Mesenchymal stem cell (in vitro differentiated cells and primary cell): ENCODE results near the gene SDHAF1.

Experiments
- DNase-seq: peaks from one replicate; pipeline ENCODE4 v3.0.0-alpha.2; 2013
- H2AFZ ChIP-seq: one replicate; pipeline ENCODE4 v1.6.1; 2013; ENCODE audit warnings: low read depth, mild to moderate bottlenecking, control low read depth, inconsistent platforms, low read length, moderate library complexity
- H2AK5ac ChIP-seq: 2 replicates; pipeline ENCODE4 v1.6.1; 2013; ENCODE audit warnings: low read length, moderate library complexity, mild to moderate bottlenecking, inconsistent platforms; ENCODE audit not compliant: severe bottlenecking
- H2BK120ac ChIP-seq: one replicate; pipeline ENCODE4 v1.6.1; 2013; ENCODE audit warnings: low read depth, mild to moderate bottlenecking, inconsistent platforms, low read length, moderate library complexity
- H2BK12ac ChIP-seq, 2 experiments: one replicate each; pipeline ENCODE4 v1.6.1; 2013; ENCODE audit warnings: inconsistent platforms in 2 of 2, low read length in 2 of 2, mild to moderate bottlenecking in 2 of 2, moderate library complexity in 2 of 2, control low read depth in 1 of 2
- H2BK15ac ChIP-seq: one replicate; pipeline ENCODE4 v1.6.1; 2013; ENCODE audit warnings: mild to moderate bottlenecking, low read depth, inconsistent platforms; ENCODE audit not compliant: poor library complexity, severe bottlenecking
- H2BK5ac ChIP-seq: 2 replicates; pipeline ENCODE4 v1.6.1; 2013; ENCODE audit warnings: low read depth, mild to moderate bottlenecking, low read length, control low read depth, inconsistent platforms; ENCODE audit not compliant: poor library complexity, severe bottlenecking
- H3K14ac ChIP-seq, 2 experiments: one replicate each; pipeline ENCODE4 v1.6.1; 2013; ENCODE audit warnings: inconsistent platforms in 2 of 2, low read length in 2 of 2, control low read depth in 1 of 2, mild to moderate bottlenecking in 1 of 2, moderate library complexity in 1 of 2
- H3K18ac ChIP-seq, 2 experiments: one replicate each; pipeline ENCODE4 v1.6.1; 2013; ENCODE audit warnings: inconsistent platforms in 2 of 2, low read length in 2 of 2, control low read depth in 1 of 2, low read depth in 1 of 2, mild to moderate bottlenecking in 1 of 2
- H3K23ac ChIP-seq, 2 experiments: one replicate each; pipeline ENCODE4 v1.6.1; 2013; ENCODE audit warnings: inconsistent platforms in 2 of 2, low read length in 2 of 2, mild to moderate bottlenecking in 2 of 2, moderate library complexity in 2 of 2, control low read depth in 1 of 2
- H3K27ac ChIP-seq: 2 replicates; pipeline ENCODE4 v1.5.1; 2013; ENCODE audit warnings: mild to moderate bottlenecking, moderate library complexity, low read length, control low read depth, inconsistent platforms; ENCODE audit not compliant: poor library complexity, severe bottlenecking
- H3K27me3 ChIP-seq, 2 experiments: 2 replicates each; pipeline versions ENCODE4 v1.6.1 to v1.7.0; 2013; ENCODE audit warnings: low read length in 2 of 2, mild to moderate bottlenecking in 2 of 2, moderate library complexity in 2 of 2, control low read depth in 1 of 2, inconsistent platforms in 1 of 2; ENCODE audit not compliant: control insufficient read depth in 1 of 2, insufficient read depth in 1 of 2
- H3K36me3 ChIP-seq, 2 experiments: 2 replicates each; pipeline versions ENCODE4 v1.6.1 to v1.7.0; 2013; ENCODE audit warnings: low read length in 2 of 2, control low read depth in 1 of 2, inconsistent platforms in 1 of 2, low read depth in 1 of 2, mild to moderate bottlenecking in 1 of 2; ENCODE audit not compliant: insufficient read depth in 2 of 2, control insufficient read depth in 1 of 2
- H3K4ac ChIP-seq, 2 experiments: one replicate each; pipeline ENCODE4 v1.6.1; 2013; ENCODE audit warnings: inconsistent platforms in 2 of 2, low read length in 2 of 2, mild to moderate bottlenecking in 2 of 2, moderate library complexity in 2 of 2, control low read depth in 1 of 2, low read depth in 1 of 2
- H3K4me1 ChIP-seq: 2 replicates; pipeline ENCODE4 v1.6.1; 2013; ENCODE audit warnings: low read depth, low read length, control low read depth; ENCODE audit not compliant: control insufficient read depth, insufficient read depth
- H3K4me2 ChIP-seq: 2 replicates; pipeline ENCODE4 v1.6.1; 2013; ENCODE audit warnings: low read length, mild to moderate bottlenecking, inconsistent platforms; ENCODE audit not compliant: poor library complexity, severe bottlenecking
- H3K4me3 ChIP-seq, 2 experiments: 2 replicates each; pipeline versions ENCODE4 v1.5.1 to v1.7.0; 2013; ENCODE audit warnings: low read length in 2 of 2, mild to moderate bottlenecking in 2 of 2, control low read depth in 1 of 2, low read depth in 1 of 2; ENCODE audit not compliant: insufficient read depth in 1 of 2
- H3K79me1 ChIP-seq: replicated peaks from 2 replicates; pipeline ENCODE4 v1.6.1; 2013; ENCODE audit warnings: mild to moderate bottlenecking, control low read depth, low read length, inconsistent platforms; ENCODE audit not compliant: poor library complexity, severe bottlenecking
- H3K9ac ChIP-seq: 2 replicates; pipeline ENCODE4 v1.7.0; 2013; ENCODE audit warnings: mild to moderate bottlenecking, low read length, moderate library complexity
- H3K9me3 ChIP-seq: 2 replicates; pipeline ENCODE4 v1.7.0; 2013; ENCODE audit warnings: mild to moderate bottlenecking, low read length; ENCODE audit not compliant: control insufficient read depth
- H4K8ac ChIP-seq: one replicate; pipeline ENCODE4 v1.6.1; 2013; ENCODE audit warnings: inconsistent platforms, mild to moderate bottlenecking, low read length, moderate library complexity
- H4K91ac ChIP-seq: one replicate; pipeline ENCODE4 v1.6.1; 2013; ENCODE audit warnings: mild to moderate bottlenecking, low read length, inconsistent platforms
- WGBS: methylation state at CpG from one replicate; pipeline ENCODE4 v1.1.7; 2013; ENCODE audit warnings: mixed read lengths; 5-methylcytosine and 5-hydroxymethylcytosine counted together

SDHAF1 gene

DNA sequence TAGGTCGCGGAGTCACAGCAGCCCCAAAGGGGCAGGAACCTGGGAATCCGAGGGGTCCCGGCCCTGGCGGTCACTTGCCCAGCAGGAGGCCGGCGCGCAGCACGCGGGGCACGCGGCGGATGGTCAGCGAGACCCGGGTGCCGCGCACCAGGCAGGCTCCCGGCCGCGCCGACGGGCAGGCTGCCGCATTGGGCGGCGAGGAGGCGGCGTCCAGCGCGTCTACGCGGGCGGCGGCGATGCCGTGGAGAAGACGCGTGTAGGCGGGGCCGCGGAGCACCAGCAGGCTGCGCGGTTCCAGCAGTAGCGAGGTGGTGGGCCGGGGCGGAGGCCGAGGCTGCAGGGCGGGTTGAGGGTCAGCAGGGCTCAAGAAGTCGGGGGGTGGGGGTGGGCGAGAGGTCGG, 14.2 kb downstream of the SDHAF1 start:
- Histone ChIP-seq H3K9ac (peak overlapping the region; percentile 89), H2AK5ac (no peak overlapping the region), H3K79me1 (peaks cover 18% of the 10 kb centered on the region), H3K14ac (peak overlapping the region in 1 of 2 experiments; percentile 10), H2BK120ac (peak overlapping the region; percentile 29), H2BK5ac (no peak overlapping the region), H2BK15ac (no peak overlapping the region), H2AFZ (peak overlapping the region; percentile 31), H3K4me1 (peaks cover 17% of the 10 kb centered on the region), H3K18ac (peak overlapping the region; percentile 73 to 74), H3K4me3 (peak overlapping the region; percentile 40 to 75), H3K4ac (peak overlapping the region in 1 of 2 experiments; percentile 56), H4K91ac (peak overlapping the region; percentile 82), H3K4me2 (peak overlapping the region; percentile 72), H3K36me3 (peaks cover 0 to 9% of the 10 kb centered on the region in 2 experiments), H3K9me3 (no peaks in the 10 kb centered on the region), H4K8ac (peak overlapping the region; percentile 84), H3K27me3 (no peaks in the 10 kb centered on the region), H3K27ac (no peak overlapping the region), H2BK12ac (no peak overlapping the region), H3K23ac (no peak overlapping the region)
- DNase-seq: peak; percentile 65
- 2% methylated on average over 50 of the region's 50 CpGs for WGBS

DNA sequence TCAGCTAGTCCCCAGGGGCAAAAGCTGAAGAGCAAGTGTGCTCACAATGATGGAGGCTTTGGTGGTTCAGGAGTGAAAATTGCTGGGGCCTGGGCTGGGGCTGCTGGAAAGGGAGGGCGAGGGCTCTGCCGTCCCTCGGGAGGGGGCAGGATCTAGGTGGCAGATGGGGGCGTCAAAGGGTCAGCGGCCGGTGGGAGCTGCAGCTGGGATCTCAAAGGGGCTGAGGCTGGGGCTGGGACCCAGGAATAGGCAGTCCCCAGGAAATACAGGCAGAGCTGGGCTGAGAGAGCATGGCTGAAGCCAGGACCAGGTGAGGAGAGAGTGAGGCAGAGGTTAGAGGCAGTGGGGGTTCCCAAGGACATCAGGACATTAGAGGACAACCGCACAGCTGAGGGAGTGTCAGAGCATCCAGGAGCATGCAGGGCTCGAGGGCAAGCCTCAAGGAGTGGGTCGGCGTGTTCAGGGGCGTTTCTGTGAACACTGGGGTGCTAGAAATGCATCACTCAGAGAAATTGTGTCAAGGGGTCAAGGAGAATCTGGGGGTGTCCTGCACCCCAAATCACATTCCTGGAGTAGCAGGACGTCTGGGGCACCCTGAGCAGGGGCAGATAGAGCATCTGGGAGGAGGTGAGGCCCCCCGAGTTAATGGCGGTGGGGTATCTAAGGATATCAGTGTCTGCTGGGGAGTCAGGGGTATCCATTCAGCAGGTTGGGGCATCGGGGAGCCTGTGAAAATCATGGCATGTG, 14.8 kb downstream of the SDHAF1 start:
- Histone ChIP-seq H3K36me3 (peaks cover 0 to 6% of the 10 kb centered on the region in 2 experiments), H2AFZ (no peak overlapping the region), H3K4ac (peak overlapping the region in 1 of 2 experiments; percentile 30), H3K4me3 (peak overlapping the region; percentile 40 to 75), H2AK5ac (peak overlapping the region; percentile 24), H3K9me3 (no peaks in the 10 kb centered on the region), H3K14ac (no peak overlapping the region), H4K91ac (peak overlapping the region; percentile 82), H2BK5ac (no peak overlapping the region), H3K9ac (peak overlapping the region; percentile 89), H3K27ac (no peak overlapping the region), H3K23ac (no peak overlapping the region), H3K4me1 (peaks cover 21% of the 10 kb centered on the region), H3K4me2 (peak overlapping the region; percentile 72), H3K79me1 (peaks cover 18% of the 10 kb centered on the region), H3K18ac (peak overlapping the region; percentile 29 to 74), H4K8ac (peak overlapping the region; percentile 80), H2BK15ac (no peak overlapping the region), H2BK12ac (peak overlapping the region in 1 of 2 experiments; percentile 45), H3K27me3 (no peaks in the 10 kb centered on the region), H2BK120ac (no peak overlapping the region)
- WGBS: 63% methylated on average over 15 of the region's 15 CpGs
- DNase-seq: no peak

DNA sequence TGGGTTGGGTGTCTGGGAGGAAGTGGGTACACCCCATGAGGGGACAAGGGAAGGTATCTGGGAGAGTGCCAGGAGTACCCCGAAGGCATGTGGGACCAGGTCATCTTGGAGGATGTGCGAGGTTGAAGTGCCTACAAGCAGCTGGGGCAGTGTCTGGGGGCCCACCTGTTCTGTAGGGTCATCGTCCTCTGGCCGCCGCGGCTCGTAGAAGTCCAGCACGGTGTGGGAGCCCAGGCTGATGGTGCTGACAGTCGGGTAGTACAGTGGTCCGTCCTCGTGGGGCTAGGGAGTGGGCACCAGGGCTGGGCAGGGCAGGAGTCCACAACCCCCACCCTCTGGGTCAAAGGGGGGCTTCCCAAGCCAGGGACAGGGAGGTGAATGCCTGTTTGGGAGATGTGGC, 15.4 kb downstream of the SDHAF1 start:
- no peak overlapping the region for H4K91ac ChIP-seq
- H3K27ac ChIP-seq: no peak overlapping the region
- H3K9ac ChIP-seq: no peak overlapping the region
- WGBS: 96% methylated on average over 11 of the region's 11 CpGs
- H3K4ac ChIP-seq: no peak overlapping the region
- peaks cover 18% of the 10 kb centered on the region for H3K79me1 ChIP-seq
- H4K8ac ChIP-seq: no peak overlapping the region
- no peak overlapping the region for H2BK15ac ChIP-seq
- no peak overlapping the region for H2BK5ac ChIP-seq
- H3K27me3 ChIP-seq: no peaks in the 10 kb centered on the region
- H3K4me3 ChIP-seq: no peak overlapping the region
- no peak overlapping the region for H2BK120ac ChIP-seq
- peaks cover 21% of the 10 kb centered on the region for H3K4me1 ChIP-seq
- H3K9me3 ChIP-seq: no peaks in the 10 kb centered on the region
- H3K18ac ChIP-seq: no peak overlapping the region
- H3K23ac ChIP-seq: no peak overlapping the region
- peaks cover 3 to 6% of the 10 kb centered on the region in 2 experiments for H3K36me3 ChIP-seq
- H3K4me2 ChIP-seq: no peak overlapping the region
- H2AK5ac ChIP-seq: no peak overlapping the region
- no peak overlapping the region for H2BK12ac ChIP-seq
- H3K14ac ChIP-seq: no peak overlapping the region
- no peak overlapping the region for H2AFZ ChIP-seq
- no peak for DNase-seq

DNA sequence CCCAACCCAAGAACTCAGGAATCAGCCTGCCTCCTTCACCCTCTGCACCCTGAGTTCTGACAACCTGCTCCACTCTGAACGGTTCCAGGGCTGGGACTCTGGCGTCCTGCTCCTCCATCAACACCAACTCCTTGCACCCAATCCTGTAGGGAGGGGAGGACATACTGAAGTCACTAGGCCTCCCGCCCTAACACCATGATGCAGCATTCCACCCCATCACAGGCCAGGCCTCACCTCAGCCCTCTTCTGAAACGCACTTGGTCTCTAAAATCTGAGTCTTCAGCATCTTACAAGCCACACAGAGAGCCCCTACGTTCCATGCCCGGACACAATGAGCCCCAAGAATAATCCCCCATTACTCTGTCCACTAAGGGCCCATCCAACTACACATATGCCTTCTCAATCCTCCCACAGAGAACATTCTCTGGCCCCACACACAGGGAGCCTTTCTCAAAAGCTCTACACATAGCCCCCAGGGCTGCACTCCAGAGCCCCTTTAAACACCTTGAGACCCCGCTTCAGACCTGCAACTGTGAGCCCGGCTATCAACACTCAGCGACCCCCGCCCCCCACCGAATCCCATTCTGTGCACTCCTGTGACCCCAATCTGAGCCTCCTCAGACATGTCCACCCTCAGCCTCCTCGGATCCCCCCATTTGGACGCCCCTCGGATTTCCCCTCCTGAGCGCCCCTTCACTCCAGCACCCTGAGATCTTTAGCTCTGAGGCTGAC, 18.5 kb downstream of the SDHAF1 start:
- peak overlapping the region in 1 of 2 experiments; percentile 74 for H3K18ac ChIP-seq
- H2BK12ac ChIP-seq: peak overlapping the region in 1 of 2 experiments; percentile 59
- no peak overlapping the region for H3K27ac ChIP-seq
- H3K14ac ChIP-seq: peak overlapping the region; percentile 45 to 76
- no peak overlapping the region for H4K91ac ChIP-seq
- H2AK5ac ChIP-seq: peak overlapping the region; percentile 53
- peaks cover 23% of the 10 kb centered on the region for H3K4me1 ChIP-seq
- H3K9ac ChIP-seq: peak overlapping the region; percentile 96
- H3K4me2 ChIP-seq: peak overlapping the region; percentile 71
- peak overlapping the region; percentile 11 for H2BK120ac ChIP-seq
- H3K4ac ChIP-seq: peak overlapping the region; percentile 43 to 45
- peak overlapping the region; percentile 12 for H4K8ac ChIP-seq
- no peak overlapping the region for H2BK5ac ChIP-seq
- H2AFZ ChIP-seq: peak overlapping the region; percentile 78
- peaks cover 30 to 31% of the 10 kb centered on the region in 2 experiments for H3K36me3 ChIP-seq
- no peaks in the 10 kb centered on the region for H3K9me3 ChIP-seq
- WGBS: 34% methylated on average over 15 of the region's 15 CpGs
- no peaks in the 10 kb centered on the region for H3K27me3 ChIP-seq
- no peak for DNase-seq
- peak overlapping the region; percentile 48 for H2BK15ac ChIP-seq
- H3K23ac ChIP-seq: no peak overlapping the region
- peak overlapping the region; percentile 75 to 92 for H3K4me3 ChIP-seq
- peaks cover 19% of the 10 kb centered on the region for H3K79me1 ChIP-seq
